OCI-LY3 (cell line): ENCODE results near the gene ST7.

Experiments used
- EZH2phosphoT487 ChIP-seq: fragments of 200-600 bp; shearing (Covaris generic); IDR thresholded peaks from 2 replicates; pipeline ENCODE4 v1.6.1; 2018; ENCODE audit warnings: antibody characterized with exemption, mixed run types, low read depth
- TF ChIP-seq, protein P1 (sequence below): fragments of 200-600, 300-600 bp; sonication (generic); IDR thresholded peaks from 2 replicates; pipeline ENCODE4 v1.5.1; 2014; ENCODE audit warnings: antibody characterized with exemption, low read length, low read depth

DNA sequence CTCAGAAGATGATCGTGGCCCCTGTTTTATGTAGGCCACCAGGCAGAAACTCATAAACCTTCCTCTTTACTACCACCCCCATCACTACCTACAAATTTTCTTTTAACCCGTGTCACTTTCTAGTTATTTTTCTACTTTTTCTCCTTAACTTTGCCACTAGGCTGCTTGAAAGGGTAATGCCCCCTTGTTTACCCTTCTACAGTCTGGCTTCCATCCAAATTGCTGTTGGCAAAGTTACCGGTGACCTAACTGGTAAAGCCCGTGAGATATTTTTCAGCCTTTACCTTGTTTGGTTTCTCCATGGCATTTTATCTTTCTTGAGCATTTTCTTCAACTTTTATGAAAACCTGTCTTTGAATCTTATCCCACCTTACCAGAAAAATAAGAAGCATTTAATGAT lies 216.6 kb downstream of the ST7 start:
- TF ChIP-seq, protein P1, sequence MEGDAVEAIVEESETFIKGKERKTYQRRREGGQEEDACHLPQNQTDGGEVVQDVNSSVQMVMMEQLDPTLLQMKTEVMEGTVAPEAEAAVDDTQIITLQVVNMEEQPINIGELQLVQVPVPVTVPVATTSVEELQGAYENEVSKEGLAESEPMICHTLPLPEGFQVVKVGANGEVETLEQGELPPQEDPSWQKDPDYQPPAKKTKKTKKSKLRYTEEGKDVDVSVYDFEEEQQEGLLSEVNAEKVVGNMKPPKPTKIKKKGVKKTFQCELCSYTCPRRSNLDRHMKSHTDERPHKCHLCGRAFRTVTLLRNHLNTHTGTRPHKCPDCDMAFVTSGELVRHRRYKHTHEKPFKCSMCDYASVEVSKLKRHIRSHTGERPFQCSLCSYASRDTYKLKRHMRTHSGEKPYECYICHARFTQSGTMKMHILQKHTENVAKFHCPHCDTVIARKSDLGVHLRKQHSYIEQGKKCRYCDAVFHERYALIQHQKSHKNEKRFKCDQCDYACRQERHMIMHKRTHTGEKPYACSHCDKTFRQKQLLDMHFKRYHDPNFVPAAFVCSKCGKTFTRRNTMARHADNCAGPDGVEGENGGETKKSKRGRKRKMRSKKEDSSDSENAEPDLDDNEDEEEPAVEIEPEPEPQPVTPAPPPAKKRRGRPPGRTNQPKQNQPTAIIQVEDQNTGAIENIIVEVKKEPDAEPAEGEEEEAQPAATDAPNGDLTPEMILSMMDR = no peak
- no peak for TF ChIP-seq EZH2phosphoT487
